Right hindlimb (tissue), 1 donor: ENCODE results near the gene COL3A1.

Experiments used
- DNase-seq: peaks from one replicate; pipeline ENCODE4 v3.0.0-alpha.2; 2018

The COL3A1 gene

GRCh38 chr2:188976545-188977268 lies 2.5 kb downstream of the COL3A1 start:
- DNase-seq: no peak

GRCh38 chr2:188977317-188977716 lies 3.1 kb downstream of the COL3A1 start:
- no peak for DNase-seq

- DNase-seq: peak; percentile 55
Measured at GRCh38 chr2:188978291-188979081, 4.3 kb downstream of the COL3A1 start.

GRCh38 chr2:188979187-188980114 lies 5.3 kb downstream of the COL3A1 start:
- no peak for DNase-seq

- DNase-seq: no peak
Measured at GRCh38 chr2:188983427-188984064, 9.4 kb downstream of the COL3A1 start.

GRCh38 chr2:188984065-188984491 lies 9.9 kb downstream of the COL3A1 start:
- DNase-seq: no peak

- peak; percentile 67 for DNase-seq
Measured at GRCh38 chr2:188984680-188985079, 10.5 kb downstream of the COL3A1 start.

GRCh38 chr2:188986839-188987238 lies 12.7 kb downstream of the COL3A1 start:
- no peak for DNase-seq

GRCh38 chr2:188993247-188993646 lies 19.1 kb downstream of the COL3A1 start:
- no peak for DNase-seq

GRCh38 chr2:188997263-188997662 lies 23.1 kb downstream of the COL3A1 start:
- no peak for DNase-seq

- no peak for DNase-seq
Measured at GRCh38 chr2:189000221-189000620, 26.0 kb downstream of the COL3A1 start.

- no peak for DNase-seq
Measured at GRCh38 chr2:189002079-189002478, 27.9 kb downstream of the COL3A1 start.

- no peak for DNase-seq
Measured at GRCh38 chr2:189008555-189009262, 34.5 kb downstream of the COL3A1 start.

GRCh38 chr2:189010536-189010935 lies 36.4 kb downstream of the COL3A1 start:
- no peak for DNase-seq

GRCh38 chr2:189012351-189012750 lies 38.2 kb downstream of the COL3A1 start:
- DNase-seq: no peak

GRCh38 chr2:189013031-189013430 lies 38.9 kb downstream of the COL3A1 start:
- no peak for DNase-seq

GRCh38 chr2:189013671-189014448 lies 39.7 kb downstream of the COL3A1 start:
- no peak for DNase-seq

- DNase-seq: no peak
Measured at GRCh38 chr2:189014449-189015138, 40.4 kb downstream of the COL3A1 start.

- DNase-seq: no peak
Measured at GRCh38 chr2:189015359-189015758, 41.2 kb downstream of the COL3A1 start.

GRCh38 chr2:189016311-189016861 lies 42.2 kb downstream of the COL3A1 start:
- DNase-seq: no peak
